Measurements from ENCODE around the gene SULT2A1. TPM values are rescaled to one million over a fixed set of nuclear protein-coding genes. Genes with fewer than 3 reads are reported as not detected.
"Not testable (repeated sequence)": the region's sequence is repeated elsewhere in the genome, so short reads cannot be mapped to it uniquely, and the experiment has no call there.

The SULT2A1 gene, protein sequence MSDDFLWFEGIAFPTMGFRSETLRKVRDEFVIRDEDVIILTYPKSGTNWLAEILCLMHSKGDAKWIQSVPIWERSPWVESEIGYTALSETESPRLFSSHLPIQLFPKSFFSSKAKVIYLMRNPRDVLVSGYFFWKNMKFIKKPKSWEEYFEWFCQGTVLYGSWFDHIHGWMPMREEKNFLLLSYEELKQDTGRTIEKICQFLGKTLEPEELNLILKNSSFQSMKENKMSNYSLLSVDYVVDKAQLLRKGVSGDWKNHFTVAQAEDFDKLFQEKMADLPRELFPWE
- not detected for total RNA-seq

- CTCF ChIA-PET: no interaction called here
- POLR2A ChIA-PET: no interaction called here
These were observed at the start of gene SULT2A1 for GRCh38 chr19:47886010-47886559. TSS of gene SULT2A1 (minus strand) at chr19:47886315. CDS start at chr19:47886257, 58 bp downstream.

DNA sequence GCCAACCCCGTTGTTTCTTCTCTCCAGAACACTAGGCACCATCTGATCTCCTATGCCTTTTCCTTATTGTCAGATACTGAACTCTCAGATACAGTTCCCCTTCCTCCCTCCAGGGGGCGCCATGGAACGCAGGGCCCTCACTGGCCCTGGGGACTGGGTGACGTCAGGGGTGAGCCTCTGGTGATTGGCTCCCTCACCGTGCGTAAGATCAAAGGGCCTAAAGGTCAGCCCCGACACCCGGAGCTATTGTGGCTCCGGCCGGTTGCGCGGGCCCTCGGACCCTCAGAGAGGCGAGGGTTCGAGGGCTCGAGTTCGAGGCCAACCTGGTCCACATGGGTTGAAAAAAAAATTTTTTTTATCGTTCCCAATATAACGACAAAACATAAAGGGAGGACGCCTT lies 42.5 kb upstream of the SULT2A1 start:
- CTCF ChIA-PET, POLR2A ChIA-PET: not testable (repeated sequence)

GRCh38 chr19:47920107-47920506 lies 34.0 kb upstream of the SULT2A1 start:
- CTCF ChIA-PET, POLR2A ChIA-PET: not testable (repeated sequence)

DNA sequence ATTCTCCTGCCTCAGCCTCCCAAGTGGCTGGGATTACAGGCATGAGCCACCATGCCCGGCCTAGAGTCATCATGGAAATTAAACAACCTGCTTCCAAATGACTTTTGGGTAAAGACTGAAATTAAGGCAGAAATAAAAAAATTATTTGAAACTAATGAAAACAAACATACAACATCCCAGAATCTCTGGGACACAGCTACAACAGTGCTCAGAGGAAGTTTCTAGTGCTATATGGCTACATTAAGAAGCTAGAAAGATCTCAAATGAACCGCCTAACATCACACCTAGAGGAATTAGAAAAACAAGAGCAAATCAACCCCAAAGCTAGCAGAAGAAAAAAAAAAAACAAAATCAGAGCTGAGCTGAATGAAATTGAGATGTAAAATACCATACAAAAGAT lies 24.1 kb upstream of the SULT2A1 start:
- CTCF ChIA-PET, POLR2A ChIA-PET: not testable (repeated sequence)

GRCh38 chr19:47909350-47909749 lies 23.2 kb upstream of the SULT2A1 start:
- POLR2A ChIA-PET: not testable (repeated sequence)

GRCh38 chr19:47901370-47901769 lies 15.3 kb upstream of the SULT2A1 start:
- POLR2A ChIA-PET: no interaction called here
- CTCF ChIA-PET: no interaction called here

More at GRCh38 chr19:47909350-47909749, 23.2 kb upstream of the SULT2A1 start:
- CTCF ChIA-PET: not testable (repeated sequence)

DNA sequence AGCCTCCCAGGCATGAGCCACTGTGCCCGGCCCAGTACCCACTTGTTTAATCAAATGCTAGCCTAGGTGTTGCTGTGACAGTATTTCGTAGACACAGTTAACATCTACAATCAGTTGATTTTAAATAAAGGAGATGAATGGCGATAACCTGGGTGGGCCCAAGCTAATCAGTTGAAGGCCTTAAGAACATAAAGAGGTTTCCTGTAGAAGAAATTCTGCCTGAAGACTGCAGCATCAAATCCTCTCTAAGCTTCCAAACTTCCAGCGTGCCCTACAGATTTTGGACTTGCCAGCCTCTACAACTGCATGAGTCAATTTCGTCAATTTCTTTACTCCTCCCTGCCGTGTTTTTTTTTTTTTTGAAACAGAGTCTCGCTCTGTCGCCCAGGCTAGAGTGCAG lies 13.2 kb upstream of the SULT2A1 start:
- CTCF ChIA-PET: no interaction called here

GRCh38 chr19:47897861-47898260 lies 11.7 kb upstream of the SULT2A1 start:
- CTCF ChIA-PET: no interaction called here
- POLR2A ChIA-PET: no interaction called here

More for the DNA sequence above, 13.2 kb upstream of the SULT2A1 start:
- POLR2A ChIA-PET: no interaction called here

DNA sequence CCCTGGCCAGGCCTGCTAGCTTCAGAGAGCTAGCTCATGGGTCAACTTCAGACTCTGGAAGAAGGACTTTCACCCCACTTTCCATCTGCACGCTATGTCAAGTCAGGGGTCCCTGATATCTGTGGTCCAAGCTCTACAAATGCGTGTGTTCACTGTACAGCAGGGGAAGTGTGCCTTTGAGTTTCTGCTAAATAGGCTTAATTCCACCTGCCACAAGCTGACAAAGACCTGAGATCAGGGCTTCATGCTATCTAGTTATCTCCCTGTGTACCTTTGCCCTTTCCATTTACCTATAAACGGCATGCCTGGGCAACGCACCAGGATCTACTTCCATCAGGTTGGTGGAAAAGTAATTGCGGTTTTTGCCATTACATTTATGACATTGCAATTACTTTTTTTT lies 10.7 kb upstream of the SULT2A1 start:
- ChIA-PET CTCF (interaction anchor here (1.4 kb wide), 1 partner anchor 18 kb away, joined by 3 read pairs; no protein-coding TSS in a partner anchor), POLR2A (no interaction called here)

GRCh38 chr19:47896019-47896418 lies 9.9 kb upstream of the SULT2A1 start:
- ChIA-PET CTCF (interaction anchor here (1.4 kb wide), 1 partner anchor 17 kb away, joined by 3 read pairs; no protein-coding TSS in a partner anchor), POLR2A (no interaction called here)

DNA sequence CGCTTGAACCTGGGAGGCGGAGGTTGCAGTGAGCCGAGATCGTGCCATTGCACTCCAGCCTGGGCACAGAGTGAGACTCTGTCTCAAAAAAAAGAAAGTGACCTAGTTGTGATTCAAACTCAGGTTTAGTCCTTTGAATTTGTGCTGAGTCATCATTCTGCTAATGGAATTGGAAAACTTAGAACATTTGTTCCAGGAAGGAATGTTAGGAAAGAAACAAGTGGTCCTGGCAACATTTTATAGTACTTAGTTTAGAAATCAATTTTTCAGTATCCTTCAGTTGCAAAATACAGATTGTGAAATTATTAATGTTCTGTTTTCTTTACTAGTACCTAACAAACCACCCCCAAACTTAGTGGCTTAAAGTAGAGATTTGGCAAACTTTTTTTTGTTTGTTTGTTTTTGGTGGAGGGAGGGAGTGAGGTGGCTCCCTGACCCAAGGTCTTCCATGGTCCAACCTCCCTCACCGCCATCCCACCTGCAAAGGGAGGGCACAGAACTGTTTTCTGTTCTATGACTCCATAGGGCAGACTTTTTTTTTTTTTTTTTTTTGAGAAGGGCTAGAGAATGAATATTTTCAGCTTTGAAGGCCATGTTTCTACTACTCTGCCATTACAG lies 9.2 kb upstream of the SULT2A1 start:
- POLR2A ChIA-PET: no interaction called here

DNA sequence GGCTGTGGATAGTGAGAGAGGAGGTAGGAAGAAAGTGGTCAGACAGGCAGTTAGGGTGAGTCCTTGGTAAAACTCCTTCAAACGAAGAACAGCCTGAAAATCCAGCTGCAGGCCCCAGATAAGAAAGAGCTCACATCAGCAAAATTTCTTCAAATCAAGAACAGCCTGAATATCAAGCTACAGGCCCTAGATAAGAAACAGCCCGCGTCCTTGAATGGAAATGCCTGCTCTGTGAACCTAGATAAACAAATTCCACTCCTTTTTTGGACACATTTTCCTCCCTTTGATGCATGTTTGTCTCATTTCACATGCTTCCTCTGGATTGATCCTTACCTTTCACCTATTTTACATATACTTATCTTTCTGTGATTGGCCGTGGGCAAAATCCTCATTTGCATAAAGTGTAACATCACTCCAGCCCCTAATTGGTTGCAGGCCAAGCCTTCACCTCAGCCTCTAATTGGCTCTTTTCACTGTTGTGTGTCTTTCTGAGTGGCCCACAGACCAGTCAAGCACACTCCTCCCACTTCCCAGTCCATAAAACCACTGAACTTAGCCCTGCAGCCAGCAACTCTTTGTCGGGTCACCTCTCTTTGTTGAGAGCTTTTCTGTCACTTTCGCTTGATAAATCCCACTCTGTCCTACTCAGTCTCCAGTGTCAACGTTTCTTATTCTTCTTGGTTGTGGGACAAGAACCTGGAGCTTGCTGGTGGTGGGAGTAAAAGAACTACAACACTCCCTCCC lies 6.0 kb upstream of the SULT2A1 start:
- ChIA-PET POLR2A (no interaction called here), CTCF (no interaction called here)

More for the DNA sequence above, 9.2 kb upstream of the SULT2A1 start:
- CTCF ChIA-PET: interaction anchor here (1.4 kb wide), 1 partner anchor 17 kb away, joined by 3 read pairs; no protein-coding TSS in a partner anchor

GRCh38 chr19:47891622-47891922 lies 5.5 kb upstream of the SULT2A1 start:
- CTCF ChIA-PET: no interaction called here
- POLR2A ChIA-PET: no interaction called here

GRCh38 chr19:47890865-47891621 lies 4.9 kb upstream of the SULT2A1 start:
- POLR2A ChIA-PET: no interaction called here

DNA sequence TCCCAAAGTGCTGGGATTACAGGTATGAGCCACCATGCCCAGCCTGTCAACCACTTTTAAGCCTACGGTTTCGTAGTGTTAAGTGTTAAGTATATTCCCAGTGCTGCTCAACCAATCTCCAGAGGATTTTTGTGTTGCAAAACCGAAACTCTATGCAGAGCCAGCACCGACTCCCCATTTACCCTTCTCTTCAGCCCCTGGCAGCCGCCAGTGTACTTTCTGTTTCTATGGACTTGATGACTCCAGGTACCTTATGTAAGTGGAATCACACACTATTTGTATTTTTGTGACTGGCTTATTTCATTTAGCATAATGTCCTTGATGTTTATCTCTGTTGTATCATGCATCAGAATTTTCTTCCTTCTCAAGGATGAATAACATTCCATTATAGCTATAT lies 1.1 kb downstream of the SULT2A1 start:
- ChIA-PET POLR2A (no interaction called here), CTCF (no interaction called here)

More at GRCh38 chr19:47890865-47891621, 4.9 kb upstream of the SULT2A1 start:
- CTCF ChIA-PET: no interaction called here

GRCh38 chr19:47882890-47883289 lies 3.2 kb downstream of the SULT2A1 start:
- ChIA-PET POLR2A (no interaction called here), CTCF (no interaction called here)

- POLR2A ChIA-PET: no interaction called here
- CTCF ChIA-PET: no interaction called here
These were observed 4.4 kb downstream of the SULT2A1 start for GRCh38 chr19:47881757-47882156.

GRCh38 chr19:47879385-47879784 lies 6.7 kb downstream of the SULT2A1 start:
- CTCF ChIA-PET: interaction anchor here (1.2 kb wide), 1 partner anchor 17 kb away, joined by 3 read pairs; no protein-coding TSS in a partner anchor
- POLR2A ChIA-PET: not testable (repeated sequence)

DNA sequence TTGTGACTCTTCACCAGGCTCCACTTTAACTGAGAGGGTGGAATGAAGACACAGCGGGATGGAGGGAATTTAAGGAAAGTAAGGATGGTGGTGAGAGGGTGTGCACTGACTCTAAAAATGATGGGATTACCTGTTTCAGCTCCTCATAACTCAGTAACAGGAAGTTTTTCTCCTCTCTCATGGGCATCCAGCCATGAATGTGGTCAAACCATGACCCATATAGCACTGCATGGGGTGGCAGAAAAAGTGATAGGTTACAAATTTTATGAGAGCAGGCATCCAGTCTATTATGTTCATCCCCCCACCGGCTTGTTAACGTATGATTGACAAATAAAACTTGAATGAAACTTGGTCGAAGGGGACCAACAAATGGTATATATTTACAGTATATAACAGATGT lies 7.2 kb downstream of the SULT2A1 start:
- ChIA-PET POLR2A (no interaction called here), CTCF (interaction anchor here (1.2 kb wide), 1 partner anchor 17 kb away, joined by 3 read pairs; no protein-coding TSS in a partner anchor)

- CTCF ChIA-PET: interaction anchor here (0.6 to 1.0 kb wide), 3 partner anchors 54 to 318 kb away, joined by 3 to 4 read pairs (median 4); no protein-coding TSS in a partner anchor
- POLR2A ChIA-PET: interaction anchor here (0.7 kb wide), 1 partner anchor 58 kb away, joined by 4 read pairs; no protein-coding TSS in a partner anchor
These were observed 20.9 kb downstream of the SULT2A1 start for GRCh38 chr19:47865166-47865565.
